OCI-LY3 (cell line): ENCODE results near the gene MS4A18.

Source experiments
- CTCF ChIP-seq: fragments of 200-600, 300-600 bp; sonication (generic); IDR thresholded peaks from 2 replicates; pipeline ENCODE4 v1.5.1; 2014; ENCODE audit warnings: antibody characterized with exemption, low read length, low read depth
- EZH2phosphoT487 ChIP-seq: fragments of 200-600 bp; shearing (Covaris generic); IDR thresholded peaks from 2 replicates; pipeline ENCODE4 v1.6.1; 2018; ENCODE audit warnings: antibody characterized with exemption, mixed run types, low read depth

- TF ChIP-seq CTCF (no peak), EZH2phosphoT487 (no peak)
Measured at GRCh38 chr11:60748821-60749220, 24.3 kb downstream of the MS4A18 start.
